22Rv1 (cell line): Measurements from ENCODE around the gene SPDYC.

ENCODE experiments used
- H3K27ac ChIP-seq: fragments of 450-650 bp; 2 replicates; pipeline ENCODE4 v1.5.1; 2017
- ZFX ChIP-seq: fragments of 450-650 bp; IDR thresholded peaks from 2 replicates; pipeline ENCODE4 v1.6.1; 2017; ENCODE audit warnings: antibody characterized with exemption, borderline replicate concordance
- TF ChIP-seq, protein P1 (sequence below): fragments of 450-650 bp; IDR thresholded peaks from 2 replicates; pipeline ENCODE4 v1.5.1; 2017; ENCODE audit warnings: mild to moderate bottlenecking

Gene SPDYC

DNA sequence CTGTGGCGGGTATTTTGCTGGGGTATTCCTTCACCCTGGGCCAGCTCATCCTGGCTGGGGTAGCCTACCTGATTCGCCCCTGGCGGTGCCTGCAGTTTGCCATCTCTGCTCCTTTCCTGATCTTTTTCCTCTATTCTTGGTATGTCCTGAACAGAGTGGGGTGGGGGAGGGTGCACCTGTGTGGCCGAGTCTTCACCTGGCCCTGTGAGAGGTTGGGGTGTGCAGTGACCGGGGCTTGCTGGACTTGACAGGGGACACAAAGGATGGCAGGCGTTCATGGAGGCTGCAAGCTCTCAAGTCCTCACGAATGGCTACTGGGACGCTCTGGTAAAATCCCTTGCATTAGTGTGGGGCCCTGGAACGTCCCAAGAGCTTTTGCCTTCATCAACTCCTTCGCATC lies 51.0 kb downstream of the SPDYC start:
- TF ChIP-seq ZFX: no peak
- TF ChIP-seq, protein P1, sequence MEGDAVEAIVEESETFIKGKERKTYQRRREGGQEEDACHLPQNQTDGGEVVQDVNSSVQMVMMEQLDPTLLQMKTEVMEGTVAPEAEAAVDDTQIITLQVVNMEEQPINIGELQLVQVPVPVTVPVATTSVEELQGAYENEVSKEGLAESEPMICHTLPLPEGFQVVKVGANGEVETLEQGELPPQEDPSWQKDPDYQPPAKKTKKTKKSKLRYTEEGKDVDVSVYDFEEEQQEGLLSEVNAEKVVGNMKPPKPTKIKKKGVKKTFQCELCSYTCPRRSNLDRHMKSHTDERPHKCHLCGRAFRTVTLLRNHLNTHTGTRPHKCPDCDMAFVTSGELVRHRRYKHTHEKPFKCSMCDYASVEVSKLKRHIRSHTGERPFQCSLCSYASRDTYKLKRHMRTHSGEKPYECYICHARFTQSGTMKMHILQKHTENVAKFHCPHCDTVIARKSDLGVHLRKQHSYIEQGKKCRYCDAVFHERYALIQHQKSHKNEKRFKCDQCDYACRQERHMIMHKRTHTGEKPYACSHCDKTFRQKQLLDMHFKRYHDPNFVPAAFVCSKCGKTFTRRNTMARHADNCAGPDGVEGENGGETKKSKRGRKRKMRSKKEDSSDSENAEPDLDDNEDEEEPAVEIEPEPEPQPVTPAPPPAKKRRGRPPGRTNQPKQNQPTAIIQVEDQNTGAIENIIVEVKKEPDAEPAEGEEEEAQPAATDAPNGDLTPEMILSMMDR: no peak
- H3K27ac ChIP-seq: no peak overlapping the region
